ENCODE data around the gene PLA2G12A.

GRCh38 chr4:109691411-109691920 lies 38.4 kb downstream of the PLA2G12A start:
- TF ChIP-seq CTCF (IDR thresholded peaks at IDR 0.05; ENCODE audit: low read length): no peak
- TF ChIP-seq EZH2 (optimal IDR thresholded peaks at IDR 0.05; ENCODE audit: low read depth, low read length): no peak
- no peak for TF ChIP-seq EZH2phosphoT487 (IDR thresholded peaks at IDR 0.05; ENCODE audit: low read length)
